VCaP (cell line): ENCODE measurements around the gene FBXO42.
A peak's percentile ranks its signal among the peaks of the same experiment; 100 is the strongest.

Experiments
- H3K27ac ChIP-seq: fragments of 450-650 bp; 2 replicates; pipeline ENCODE4 v1.5.1; 2017
- CTCF ChIP-seq: fragments of 450-650 bp; conservative IDR thresholded peaks from 2 replicates; pipeline ENCODE4 v1.5.1; 2017; ENCODE audit warnings: mild to moderate bottlenecking, moderate library complexity

Gene FBXO42

GRCh38 chr1:16210581-16210980 lies 141.7 kb downstream of the FBXO42 start:
- no peak for TF ChIP-seq CTCF
- H3K27ac ChIP-seq, result no peak overlapping the region

GRCh38 chr1:16209847-16210407 lies 142.4 kb downstream of the FBXO42 start:
- TF ChIP-seq CTCF, result no peak
- H3K27ac ChIP-seq, result no peak overlapping the region

- no peak for TF ChIP-seq CTCF
- H3K27ac ChIP-seq, result no peak overlapping the region
Observed at GRCh38 chr1:16209132-16209846, 143.0 kb downstream of the FBXO42 start.

- H3K27ac ChIP-seq, result no peak overlapping the region
- TF ChIP-seq CTCF, result no peak
Observed at GRCh38 chr1:16208270-16208987, 143.9 kb downstream of the FBXO42 start.

GRCh38 chr1:16207318-16208269 lies 144.7 kb downstream of the FBXO42 start:
- no peak for TF ChIP-seq CTCF
- H3K27ac ChIP-seq, result peak overlapping the region; percentile 77

GRCh38 chr1:16206547-16207317 lies 145.5 kb downstream of the FBXO42 start:
- peak overlapping the region; percentile 77 for H3K27ac ChIP-seq
- TF ChIP-seq CTCF, result no peak
